Activated CD4-positive, alpha-beta T cell treated with anti-CD3 and anti-CD28 coated beads, Interleukin-2, amount 10 ng/mL, durations not matched to agents 7 days and 5 days (primary cell): Measurements from ENCODE around the gene PHYHIPL. TPM values are rescaled to one million over a fixed set of nuclear protein-coding genes. Genes with fewer than 3 reads are reported as not detected.

ENCODE experiments used
- CTCF ChIA-PET: fragments of 350-600 bp; sonication (Branson Sonifier 250); formaldehyde crosslinking; loops from one replicate; lab custom pipeline; 2021; ENCODE audit warnings: antibody characterized with exemption; lab: Charles Lee
- POLR2A ChIA-PET: fragments of 350-600 bp; sonication (Branson Sonifier 250); formaldehyde crosslinking; loops from one replicate; lab custom pipeline; 2021; ENCODE audit warnings: antibody characterized with exemption; lab: Charles Lee
- DNase-seq: peaks from one replicate; pipeline ENCODE4 v3.0.0-alpha.2; 2020
- H3K27ac Mint-ChIP-seq: one replicate; pipeline ENCODE4 v1.8.0; 2021; ENCODE audit warnings: mild to moderate bottlenecking, moderate library complexity, mixed read lengths
- H3K27me3 Mint-ChIP-seq: one replicate; pipeline ENCODE4 v1.8.0; 2021; ENCODE audit warnings: mixed read lengths
- H3K36me3 Mint-ChIP-seq: one replicate; pipeline ENCODE4 v1.8.0; 2021; ENCODE audit warnings: low read depth, mixed read lengths
- H3K4me1 Mint-ChIP-seq: one replicate; pipeline ENCODE4 v1.8.0; 2021; ENCODE audit warnings: mixed read lengths
- H3K4me3 Mint-ChIP-seq: one replicate; pipeline ENCODE4 v1.8.0; 2021; ENCODE audit warnings: mild to moderate bottlenecking, moderate library complexity, mixed read lengths
- H3K9me3 Mint-ChIP-seq: one replicate; pipeline ENCODE4 v1.8.0; 2021; ENCODE audit warnings: mixed read lengths
- total RNA-seq, 2 experiments: library from RNA; stranded (reverse); gene quantifications; one replicate each; pipeline ENCODE4 v1.2.3, GENCODE V29; 2021

PHYHIPL gene
- total RNA-seq, 2 experiments from 2014 or later = not detected

DNA sequence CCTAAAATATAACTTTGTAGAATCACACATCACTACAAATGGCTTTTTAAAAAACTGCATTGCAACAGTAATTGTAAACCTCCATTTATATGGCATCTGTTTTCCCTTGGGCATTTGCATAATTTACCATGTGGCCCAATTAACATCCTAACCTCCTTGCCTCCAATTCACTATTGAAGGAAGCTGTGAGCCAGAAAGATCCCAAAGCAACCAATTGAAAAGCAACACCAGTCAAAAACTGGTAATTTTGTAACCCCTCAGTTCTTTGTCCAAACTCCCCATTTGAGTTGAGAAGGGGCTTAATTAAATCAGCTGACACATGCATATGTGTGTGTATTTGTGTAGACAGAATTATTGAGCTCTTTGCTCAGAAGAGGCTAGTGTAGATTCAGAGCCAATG lies 95.6 kb downstream of the PHYHIPL start:
- no peaks in the 10 kb centered on the region for H3K27me3 Mint-ChIP-seq
- no peak overlapping the region for H3K27ac Mint-ChIP-seq
- ChIA-PET CTCF (no interaction called here), POLR2A (no interaction called here)
- H3K4me1 Mint-ChIP-seq = no peaks in the 10 kb centered on the region
- no peak overlapping the region for H3K4me3 Mint-ChIP-seq
- DNase-seq = no peak
- H3K9me3 Mint-ChIP-seq = no peaks in the 10 kb centered on the region
- no peaks in the 10 kb centered on the region for H3K36me3 Mint-ChIP-seq

DNA sequence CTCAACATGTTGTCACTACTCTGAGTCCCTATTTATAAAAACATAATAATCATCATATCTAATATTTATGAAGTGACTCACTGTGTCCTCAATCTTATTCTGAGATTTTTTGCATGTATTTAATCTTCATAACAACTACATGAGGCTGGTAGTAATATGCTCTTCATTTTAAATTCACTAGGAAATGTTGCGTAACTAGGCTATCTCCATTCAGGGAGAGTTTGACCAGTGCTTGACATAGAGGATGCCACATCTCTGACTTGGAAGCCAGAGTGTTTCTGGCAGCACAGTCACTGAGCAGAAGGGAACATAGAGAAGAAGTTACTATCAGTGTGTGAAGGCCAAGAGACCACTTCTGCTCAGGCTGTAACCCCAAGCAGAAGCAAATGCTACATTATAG lies 97.0 kb downstream of the PHYHIPL start:
- ChIA-PET POLR2A (no interaction called here), CTCF (no interaction called here)
- no peak overlapping the region for H3K27ac Mint-ChIP-seq
- no peaks in the 10 kb centered on the region for H3K9me3 Mint-ChIP-seq
- H3K4me1 Mint-ChIP-seq = no peaks in the 10 kb centered on the region
- no peaks in the 10 kb centered on the region for H3K36me3 Mint-ChIP-seq
- H3K27me3 Mint-ChIP-seq = no peaks in the 10 kb centered on the region
- DNase-seq = no peak
- no peak overlapping the region for H3K4me3 Mint-ChIP-seq

DNA sequence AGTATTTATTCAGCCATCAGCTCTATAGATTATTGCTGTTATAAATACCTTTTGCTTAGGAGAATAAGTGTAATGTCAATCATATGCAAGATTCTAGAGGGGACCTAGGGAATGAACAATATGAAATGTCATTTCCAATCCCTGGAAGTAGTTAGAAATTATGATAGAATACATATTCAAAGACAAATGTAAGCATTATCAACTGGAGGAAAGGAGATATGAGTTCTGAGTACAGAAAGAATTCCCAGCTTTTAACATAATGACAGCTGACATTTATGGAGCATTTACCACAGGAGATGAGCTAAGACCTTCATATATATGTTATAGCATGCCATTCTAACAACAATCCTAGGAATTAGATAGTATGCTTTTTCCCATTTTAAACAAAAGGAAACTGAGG lies 99.7 kb downstream of the PHYHIPL start:
- H3K9me3 Mint-ChIP-seq = no peaks in the 10 kb centered on the region
- no peak overlapping the region for H3K4me3 Mint-ChIP-seq
- H3K27ac Mint-ChIP-seq = no peak overlapping the region
- no peak for DNase-seq
- POLR2A ChIA-PET = no interaction called here
- no peaks in the 10 kb centered on the region for H3K4me1 Mint-ChIP-seq
- no peaks in the 10 kb centered on the region for H3K36me3 Mint-ChIP-seq
- H3K27me3 Mint-ChIP-seq = no peaks in the 10 kb centered on the region
- CTCF ChIA-PET = interaction anchor here (1.2 kb wide), 1 partner anchor 14 kb away, joined by 3 read pairs; no protein-coding TSS in a partner anchor

DNA sequence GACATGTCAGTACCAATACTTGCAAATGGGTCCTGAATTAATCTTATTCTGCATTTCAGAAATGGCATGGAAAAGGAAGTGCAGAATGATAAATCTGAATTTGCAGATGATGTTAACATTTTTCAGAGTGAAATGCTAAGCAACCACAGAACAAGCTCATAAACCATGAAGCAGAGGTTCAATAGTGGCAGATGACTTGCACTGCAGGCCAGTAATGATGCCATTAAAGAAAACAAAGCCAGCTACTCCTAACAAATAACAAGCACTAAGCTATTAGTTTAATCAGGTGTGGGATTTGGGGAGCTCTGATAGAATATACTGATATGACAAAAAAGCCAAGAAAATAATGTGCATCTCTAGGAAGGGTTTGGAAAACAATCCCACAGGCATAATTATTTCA lies 100.5 kb downstream of the PHYHIPL start:
- Mint-ChIP-seq H3K4me3 (no peak overlapping the region), H3K4me1 (no peaks in the 10 kb centered on the region), H3K9me3 (no peaks in the 10 kb centered on the region), H3K27me3 (no peaks in the 10 kb centered on the region), H3K36me3 (no peaks in the 10 kb centered on the region), H3K27ac (no peak overlapping the region)
- DNase-seq = no peak
- ChIA-PET POLR2A (no interaction called here), CTCF (interaction anchor here (1.2 kb wide), 1 partner anchor 15 kb away, joined by 3 read pairs; no protein-coding TSS in a partner anchor)

DNA sequence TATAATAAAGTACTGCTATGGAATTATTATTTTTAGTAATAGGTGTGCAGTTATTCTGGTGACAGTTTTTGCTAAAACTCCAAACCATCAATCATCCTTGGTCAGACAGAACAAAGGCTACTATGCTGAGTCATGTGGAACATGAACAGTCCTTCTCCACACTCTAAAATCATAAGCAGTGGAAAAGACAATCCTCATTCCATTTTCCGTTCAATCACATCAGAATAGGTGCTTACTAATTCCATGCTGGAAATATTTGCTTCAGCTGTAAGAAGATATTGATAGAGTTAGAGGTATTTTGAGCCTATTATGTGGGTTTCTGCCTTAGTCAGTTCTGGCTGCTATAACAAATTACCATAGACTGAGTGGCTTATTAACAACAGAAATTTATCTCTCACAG lies 103.0 kb downstream of the PHYHIPL start:
- no peaks in the 10 kb centered on the region for H3K4me1 Mint-ChIP-seq
- H3K27ac Mint-ChIP-seq = no peak overlapping the region
- ChIA-PET POLR2A (no interaction called here), CTCF (no interaction called here)
- no peak for DNase-seq
- no peaks in the 10 kb centered on the region for H3K27me3 Mint-ChIP-seq
- no peaks in the 10 kb centered on the region for H3K9me3 Mint-ChIP-seq
- no peak overlapping the region for H3K4me3 Mint-ChIP-seq
- no peaks in the 10 kb centered on the region for H3K36me3 Mint-ChIP-seq

DNA sequence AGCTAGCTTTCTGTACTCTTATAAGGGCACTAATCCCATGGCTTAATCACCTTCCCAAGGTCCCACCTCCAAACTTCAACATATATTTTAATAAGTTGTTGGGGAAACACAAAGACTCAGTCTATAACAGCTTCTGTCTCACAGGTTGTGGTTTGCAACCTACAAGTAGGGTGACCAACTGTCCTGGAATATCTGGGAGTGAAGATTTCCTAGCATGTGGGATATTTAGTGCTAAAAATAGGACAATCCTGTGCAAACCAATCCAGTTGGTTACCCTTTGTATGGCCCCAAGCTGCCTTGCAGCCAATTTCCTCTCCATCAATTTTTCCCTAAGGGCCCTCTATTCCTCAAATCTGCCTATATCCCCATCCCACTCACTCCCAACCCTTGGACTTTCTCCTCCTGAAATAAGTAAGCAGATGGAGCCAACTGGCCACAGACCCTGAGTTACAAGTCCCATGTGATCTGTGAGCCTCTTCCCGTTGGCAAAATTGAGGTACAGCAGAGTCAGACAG lies 103.6 kb downstream of the PHYHIPL start:
- Mint-ChIP-seq H3K4me3 (no peak overlapping the region), H3K36me3 (no peaks in the 10 kb centered on the region), H3K27me3 (no peaks in the 10 kb centered on the region), H3K9me3 (no peaks in the 10 kb centered on the region), H3K4me1 (no peaks in the 10 kb centered on the region), H3K27ac (no peak overlapping the region)
- no peak for DNase-seq
- ChIA-PET POLR2A (no interaction called here), CTCF (no interaction called here)

DNA sequence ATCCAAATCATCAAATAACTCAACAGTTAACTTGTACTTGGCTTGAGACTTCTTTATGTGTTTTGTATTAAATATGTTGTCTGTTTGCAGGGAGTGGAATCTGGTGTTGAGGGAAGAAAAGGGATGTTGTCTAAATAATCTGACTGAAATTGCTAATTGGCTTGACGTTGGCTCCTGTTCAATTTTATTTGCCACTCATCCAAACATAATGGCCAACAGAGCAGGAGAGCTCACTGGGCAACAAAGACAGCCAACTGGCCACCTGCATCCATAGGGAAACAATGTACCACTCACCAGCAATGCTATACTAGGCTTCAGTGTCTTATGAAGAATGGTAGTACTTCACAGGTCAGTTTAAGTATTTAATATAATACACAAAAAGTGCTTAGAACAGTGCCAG lies 105.4 kb downstream of the PHYHIPL start:
- no peaks in the 10 kb centered on the region for H3K27me3 Mint-ChIP-seq
- no peak overlapping the region for H3K4me3 Mint-ChIP-seq
- H3K9me3 Mint-ChIP-seq = no peaks in the 10 kb centered on the region
- H3K36me3 Mint-ChIP-seq = no peaks in the 10 kb centered on the region
- DNase-seq = no peak
- ChIA-PET POLR2A (no interaction called here), CTCF (no interaction called here)
- no peaks in the 10 kb centered on the region for H3K4me1 Mint-ChIP-seq
- H3K27ac Mint-ChIP-seq = no peak overlapping the region

DNA sequence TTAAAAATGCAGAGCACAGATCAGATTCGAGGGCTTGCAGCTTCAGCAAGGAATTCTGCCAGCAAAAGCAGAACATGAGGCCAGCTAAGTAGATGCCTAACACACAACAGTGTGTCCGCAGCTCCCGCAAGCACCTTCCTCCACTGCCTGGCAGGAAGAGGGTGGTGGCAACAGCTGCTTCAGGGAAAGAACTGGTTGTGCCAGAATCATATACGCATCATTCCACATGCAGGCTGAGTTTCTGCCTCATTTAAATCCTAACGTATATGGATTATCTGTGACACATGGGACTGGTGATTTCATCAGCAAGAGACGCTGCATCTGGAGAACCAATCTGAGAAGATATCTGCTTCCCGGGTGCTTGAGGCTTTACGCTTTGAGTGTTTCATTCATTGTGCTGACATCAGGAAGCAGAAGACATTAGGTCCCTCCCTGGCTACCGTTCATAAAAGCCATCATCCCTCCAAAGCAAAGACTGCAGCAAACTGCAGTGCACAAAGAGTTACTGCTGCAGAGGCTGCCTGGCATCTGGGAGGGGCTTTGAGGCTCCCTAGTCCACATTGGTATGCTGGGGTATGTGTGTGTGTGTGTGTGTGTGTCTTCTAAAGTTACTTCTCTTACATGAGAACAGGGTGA lies 107.1 kb downstream of the PHYHIPL start:
- H3K4me1 Mint-ChIP-seq = no peaks in the 10 kb centered on the region
- POLR2A ChIA-PET = no interaction called here

DNA sequence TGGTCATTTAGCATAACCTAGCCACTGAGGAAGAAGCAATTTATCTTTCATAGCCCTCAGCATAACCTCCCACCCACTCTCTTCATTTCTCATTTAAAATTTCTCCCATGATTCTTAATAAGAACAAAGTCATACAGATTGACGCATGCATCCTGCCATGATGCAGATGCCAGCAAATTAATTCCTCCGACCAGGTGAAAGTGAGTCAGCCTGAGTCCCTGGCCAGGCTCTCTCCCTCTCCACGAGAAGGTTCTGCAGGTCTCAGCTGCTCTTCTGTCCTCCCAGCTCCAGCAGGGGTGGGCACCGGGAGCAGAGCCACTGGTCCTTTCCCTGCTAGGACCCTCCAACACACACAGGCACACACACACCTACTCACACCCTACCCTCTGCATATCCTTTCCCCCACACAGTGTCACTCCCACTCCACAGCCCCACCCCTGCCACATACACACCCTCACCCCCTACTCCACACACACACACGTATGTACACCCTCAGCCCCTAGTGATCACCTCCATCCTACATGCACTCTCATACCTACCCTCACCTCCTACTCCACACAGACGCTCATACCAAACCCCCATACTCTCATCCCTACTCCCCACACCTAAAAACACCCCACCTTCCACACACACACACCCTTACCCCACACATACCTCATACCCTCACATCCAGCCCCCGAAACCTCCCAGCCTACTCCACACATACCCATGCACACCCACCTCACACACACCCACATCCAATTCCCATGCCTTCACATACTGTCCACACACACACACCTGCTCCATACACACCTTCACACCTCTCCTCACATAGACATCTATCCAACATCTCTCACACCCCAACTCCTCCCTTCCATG lies 107.9 kb downstream of the PHYHIPL start:
- Mint-ChIP-seq H3K27ac (no peak overlapping the region), H3K9me3 (no peaks in the 10 kb centered on the region), H3K36me3 (no peaks in the 10 kb centered on the region), H3K27me3 (no peaks in the 10 kb centered on the region), H3K4me3 (no peak overlapping the region), H3K4me1 (no peaks in the 10 kb centered on the region)
- ChIA-PET CTCF (no interaction called here), POLR2A (no interaction called here)
- no peak for DNase-seq

More for the DNA sequence above, 107.1 kb downstream of the PHYHIPL start:
- Mint-ChIP-seq H3K36me3 (no peaks in the 10 kb centered on the region), H3K9me3 (no peaks in the 10 kb centered on the region), H3K27me3 (no peaks in the 10 kb centered on the region), H3K27ac (no peak overlapping the region), H3K4me3 (no peak overlapping the region)
- CTCF ChIA-PET = no interaction called here
- DNase-seq = no peak

DNA sequence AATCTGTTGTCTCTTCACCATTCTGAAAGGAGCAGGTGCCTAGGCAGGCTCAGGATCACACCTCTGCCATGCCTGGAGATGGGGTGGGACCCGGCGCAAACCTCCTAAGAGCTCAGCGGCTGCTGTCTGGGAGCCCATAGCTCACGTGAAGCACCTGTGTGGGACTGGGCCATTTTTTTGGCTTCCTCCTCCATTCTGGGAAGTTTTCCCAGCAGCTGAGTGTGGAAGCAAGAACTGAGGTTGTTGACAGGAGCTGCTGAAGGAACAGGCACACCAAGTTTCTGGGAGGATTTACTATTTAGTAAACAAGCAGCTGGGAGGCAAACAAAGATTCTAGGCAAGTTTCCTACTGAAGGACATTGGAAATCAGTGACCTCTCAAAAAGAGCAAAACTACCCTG lies 108.6 kb downstream of the PHYHIPL start:
- no peaks in the 10 kb centered on the region for H3K27me3 Mint-ChIP-seq
- H3K36me3 Mint-ChIP-seq = no peaks in the 10 kb centered on the region
- H3K4me3 Mint-ChIP-seq = no peak overlapping the region
- ChIA-PET CTCF (no interaction called here), POLR2A (no interaction called here)
- H3K27ac Mint-ChIP-seq = no peak overlapping the region
- no peaks in the 10 kb centered on the region for H3K4me1 Mint-ChIP-seq
- no peak for DNase-seq
- no peaks in the 10 kb centered on the region for H3K9me3 Mint-ChIP-seq

DNA sequence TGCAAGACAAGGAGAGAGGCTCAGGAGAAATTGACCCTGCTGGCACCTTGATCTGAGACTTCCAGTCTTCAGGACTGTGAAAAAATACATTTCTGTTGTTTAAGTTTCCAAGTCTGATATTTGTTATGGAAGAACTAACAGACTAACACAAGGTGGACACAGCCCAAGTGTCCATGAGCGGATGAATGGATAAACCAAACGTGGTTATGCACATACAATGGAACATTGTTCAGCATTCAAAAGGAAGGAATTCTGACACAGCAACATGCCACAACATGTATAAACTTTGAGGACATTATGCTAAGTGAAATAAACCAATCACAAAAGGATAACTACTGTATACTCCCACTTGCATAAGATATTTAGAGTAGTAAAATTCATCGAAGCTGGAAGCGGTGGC lies 109.4 kb downstream of the PHYHIPL start:
- no peak for DNase-seq
- H3K27ac Mint-ChIP-seq = no peak overlapping the region
- H3K36me3 Mint-ChIP-seq = no peaks in the 10 kb centered on the region
- no peaks in the 10 kb centered on the region for H3K27me3 Mint-ChIP-seq
- ChIA-PET CTCF (no interaction called here), POLR2A (no interaction called here)
- no peak overlapping the region for H3K4me3 Mint-ChIP-seq
- H3K9me3 Mint-ChIP-seq = no peaks in the 10 kb centered on the region
- H3K4me1 Mint-ChIP-seq = no peaks in the 10 kb centered on the region

DNA sequence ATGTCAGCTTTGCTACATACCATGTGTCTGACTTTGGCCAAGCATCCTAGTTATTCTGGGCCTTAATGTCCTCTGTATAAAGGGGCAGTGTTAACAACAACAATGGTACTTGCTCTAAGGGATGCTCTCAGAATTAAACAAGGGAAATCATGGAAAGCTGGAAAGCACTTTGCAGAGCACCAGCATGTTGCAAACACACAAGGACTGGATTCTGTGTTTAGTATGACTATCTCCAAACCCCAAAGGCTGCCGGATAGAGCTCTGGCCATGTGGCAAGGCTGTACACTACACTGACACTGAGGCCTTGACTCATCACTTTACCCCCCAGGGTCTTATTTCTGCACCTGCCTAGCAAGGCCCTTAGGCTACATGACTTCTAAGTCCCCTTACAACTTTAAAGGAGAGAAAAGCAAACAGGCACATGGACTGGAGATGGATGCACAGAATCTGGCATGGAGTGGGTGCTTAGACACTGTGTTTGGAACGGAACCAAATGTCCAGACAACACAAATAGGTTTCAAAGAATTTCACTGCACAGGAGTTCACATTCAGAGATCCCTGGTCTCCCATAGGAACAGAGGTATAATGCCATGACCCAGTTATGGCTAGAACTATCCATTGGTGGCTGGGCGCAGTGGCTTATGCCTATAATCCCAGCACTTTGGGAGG lies 111.3 kb downstream of the PHYHIPL start:
- Mint-ChIP-seq H3K27ac (no peak overlapping the region), H3K36me3 (no peaks in the 10 kb centered on the region), H3K27me3 (no peaks in the 10 kb centered on the region), H3K4me3 (no peak overlapping the region), H3K9me3 (no peaks in the 10 kb centered on the region), H3K4me1 (no peaks in the 10 kb centered on the region)
- DNase-seq = no peak
- POLR2A ChIA-PET = no interaction called here
- CTCF ChIA-PET = no interaction called here

DNA sequence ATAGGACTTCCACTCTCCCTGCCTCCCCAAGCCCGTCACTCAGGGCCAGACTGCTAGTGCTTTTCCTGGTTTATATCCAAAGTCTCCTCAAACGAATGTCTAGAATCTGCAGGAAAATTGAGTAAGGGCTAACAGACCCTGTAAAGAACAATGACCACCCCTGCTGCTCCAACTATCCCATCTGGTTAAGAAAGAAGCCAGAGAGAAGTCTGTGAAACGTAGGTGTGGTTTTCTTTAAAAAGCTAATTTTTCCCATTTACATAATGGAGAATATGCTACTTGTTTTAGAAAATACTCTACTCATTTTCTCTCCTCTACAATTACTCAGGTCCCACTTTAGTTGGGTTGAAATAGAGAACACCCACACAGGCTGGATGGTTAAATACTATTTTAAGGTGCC lies 113.4 kb downstream of the PHYHIPL start:
- H3K4me1 Mint-ChIP-seq = no peaks in the 10 kb centered on the region
- no peaks in the 10 kb centered on the region for H3K27me3 Mint-ChIP-seq
- no peak overlapping the region for H3K4me3 Mint-ChIP-seq
- no peak for DNase-seq
- POLR2A ChIA-PET = no interaction called here
- H3K9me3 Mint-ChIP-seq = no peaks in the 10 kb centered on the region
- CTCF ChIA-PET = no interaction called here
- H3K27ac Mint-ChIP-seq = no peak overlapping the region
- no peaks in the 10 kb centered on the region for H3K36me3 Mint-ChIP-seq
